HCT116 (cell line): ENCODE data around the gene KRTAP10-8. TPM values are rescaled to one million over a fixed set of nuclear protein-coding genes. Genes with fewer than 3 reads are reported as not detected.

ENCODE experiments used
- ATAC-seq: fragments of 200-7000 bp; cut with Tn5 transposase; 2 replicates; pipeline ENCODE4 v1.9.1; 2020; ENCODE audit warnings: mild to moderate bottlenecking, moderate library complexity
- BruUV-seq: library from RNA; stranded (reverse); fragments of 400-500 nt; replicated peaks from 2 replicates; lab custom pipeline; 2021; lab: Mats Ljungman, UMichigan
- CTCF ChIA-PET: fragments of 300-600 bp; sonication (Branson Sonifier 250); formaldehyde crosslinking; loops from one replicate; lab custom pipeline; 2021; ENCODE audit warnings: antibody characterized with exemption; lab: Charles Lee
- POLR2A ChIA-PET: fragments of 300-600, 350-600 bp; sonication (Branson Sonifier 250); formaldehyde crosslinking; loops from one replicate; lab custom pipeline; 2021; ENCODE audit warnings: antibody characterized with exemption; lab: Charles Lee
- RAD21 ChIA-PET, 2 experiments: fragments of 300-600 bp; sonication (Branson Sonifier 250); formaldehyde crosslinking; loops; one replicate each; lab custom pipeline; 2023; ENCODE audit warnings: low total read pairs in 2 of 2; ENCODE audit not compliant: uncharacterized antibody in 2 of 2, unreplicated experiment in 2 of 2, low non-redundant PET in 1 of 2; lab: Charles Lee
- DNase-seq: peaks from one replicate; pipeline ENCODE4 v3.0.0-alpha.2; 2010; ENCODE audit warnings: low read depth, low spot score
- H2AFZ ChIP-seq: fragments of 200-600 bp; shearing (Covaris generic), sonication (generic); 2 replicates; pipeline ENCODE4 v1.6.1; 2017; ENCODE audit warnings: low read depth, mixed run types, mixed read lengths, antibody characterized with exemption, low read length; ENCODE audit not compliant: poor library complexity, severe bottlenecking
- H3K27ac ChIP-seq: 2 replicates; pipeline ENCODE4 v1.5.1; 2012; ENCODE audit warnings: low read depth, low read length
- H3K27me3 ChIP-seq: fragments of 200-600 bp; sonication (generic); 2 replicates; pipeline ENCODE4 v1.6.1; 2016; ENCODE audit warnings: mixed run types, low read length, mixed read lengths; ENCODE audit not compliant: insufficient read depth
- H3K36me3 ChIP-seq, 2 experiments: fragments of 200-500 bp in 1 of 2; fragments of 200-600 bp in 1 of 2; sonication (Bioruptor generic) in 1 of 2; sonication (generic) in 1 of 2; 2 replicates each; pipeline versions ENCODE4 v1.5.1 to v1.6.1; 2014 to 2016; ENCODE audit warnings: low read length in 2 of 2, inconsistent platforms in 1 of 2, mixed read lengths in 1 of 2, mixed run types in 1 of 2; ENCODE audit not compliant: insufficient read depth in 2 of 2, control insufficient read depth in 1 of 2
- H3K4me1 ChIP-seq, 2 experiments: fragments of 200-600 bp in 1 of 2; sonication (generic) in 1 of 2; 2 replicates each; pipeline versions ENCODE4 v1.5.1 to v1.6.1; 2012 to 2017; ENCODE audit warnings: low read length in 2 of 2, inconsistent platforms in 1 of 2, mild to moderate bottlenecking in 1 of 2, mixed read lengths in 1 of 2, mixed run types in 1 of 2, moderate library complexity in 1 of 2; ENCODE audit not compliant: insufficient read depth in 2 of 2, control insufficient read depth in 1 of 2
- H3K4me2 ChIP-seq: fragments of 200-600 bp; sonication (generic); 2 replicates; pipeline ENCODE4 v1.6.1; 2017; ENCODE audit warnings: mixed run types, low read length, mixed read lengths
- H3K4me3 ChIP-seq, 2 experiments: fragments of 200-600 bp in 1 of 2; sonication (generic) in 1 of 2; replicated peaks in 1 of 2; 2 replicates each; pipeline ENCODE4 v1.5.1; 2011 to 2016; ENCODE audit warnings: low read length in 2 of 2, control low read depth in 1 of 2, low read depth in 1 of 2, mild to moderate bottlenecking in 1 of 2, mixed read lengths in 1 of 2, mixed run types in 1 of 2
- H3K79me2 ChIP-seq: fragments of 200-600 bp; sonication (generic); 2 replicates; pipeline ENCODE4 v1.6.1; 2017; ENCODE audit warnings: mild to moderate bottlenecking, mixed run types, low read length, moderate library complexity, mixed read lengths; ENCODE audit not compliant: insufficient read depth
- H3K9ac ChIP-seq: fragments of 200-600 bp; sonication (generic); 2 replicates; pipeline ENCODE4 v1.6.1; 2016; ENCODE audit warnings: low read length, mixed read lengths
- H3K9me2 ChIP-seq: fragments of 200-600 bp; sonication (generic), shearing (Covaris generic); 2 replicates; pipeline ENCODE4 v1.6.1; 2017; ENCODE audit warnings: mixed run types, mild to moderate bottlenecking, moderate library complexity; ENCODE audit not compliant: insufficient read depth
- H3K9me3 ChIP-seq, 2 experiments: fragments of 200-500 bp in 1 of 2; fragments of 200-600 bp in 1 of 2; sonication (Bioruptor generic) in 1 of 2; sonication (generic) in 1 of 2; 2 replicates each; pipeline ENCODE4 v1.6.1; 2014 to 2017; ENCODE audit warnings: low read length in 2 of 2, mixed read lengths in 2 of 2, inconsistent platforms in 1 of 2, low read depth in 1 of 2, mild to moderate bottlenecking in 1 of 2, mixed run types in 1 of 2, moderate library complexity in 1 of 2; ENCODE audit not compliant: control insufficient read depth in 1 of 2, insufficient read depth in 1 of 2
- H4K20me1 ChIP-seq: fragments of 200-600 bp; sonication (generic), shearing (Covaris generic); 2 replicates; pipeline ENCODE4 v1.6.1; 2017; ENCODE audit warnings: mixed run types, mild to moderate bottlenecking, moderate library complexity; ENCODE audit not compliant: insufficient read depth
- CBX3 ChIP-seq: IDR thresholded peaks from 2 replicates; pipeline ENCODE4 v1.6.1; 2012; ENCODE audit warnings: low read depth
- CEBPB ChIP-seq: IDR thresholded peaks from 2 replicates; pipeline ENCODE4 v1.6.1; 2012; ENCODE audit warnings: low read depth
- ELF1 ChIP-seq: IDR thresholded peaks from 2 replicates; pipeline ENCODE4 v1.6.1; 2012; ENCODE audit warnings: low read depth, borderline replicate concordance
- EZH2 ChIP-seq: fragments of 200-600 bp; sonication (generic); IDR thresholded peaks from 2 replicates; pipeline ENCODE4 v1.6.1; 2017; ENCODE audit warnings: antibody characterized with exemption, mixed run types
- EZH2phosphoT487 ChIP-seq: fragments of 200-600 bp; IDR thresholded peaks from 2 replicates; pipeline ENCODE4 v1.6.1; 2018; ENCODE audit warnings: antibody characterized with exemption, borderline replicate concordance
- FOSL1 ChIP-seq: IDR thresholded peaks from 2 replicates; pipeline ENCODE4 v1.6.1; 2012; ENCODE audit warnings: low read depth
- RAD21 ChIP-seq: IDR thresholded peaks from 2 replicates; pipeline ENCODE4 v1.6.1; 2012; ENCODE audit warnings: low read depth, mild to moderate bottlenecking
- SIN3A ChIP-seq: IDR thresholded peaks from 2 replicates; pipeline ENCODE4 v1.6.1; 2012; ENCODE audit warnings: low read depth
- SP1 ChIP-seq: IDR thresholded peaks from 2 replicates; pipeline ENCODE4 v1.6.1; 2012; ENCODE audit warnings: low read depth
- SRF ChIP-seq: IDR thresholded peaks from 2 replicates; pipeline ENCODE4 v1.6.1; 2012; ENCODE audit warnings: low read depth
- TCF7L2 ChIP-seq: IDR thresholded peaks from 2 replicates; pipeline ENCODE4 v1.7.0; 2011; ENCODE audit warnings: borderline replicate concordance, inconsistent platforms; ENCODE audit not compliant: insufficient read depth, insufficient read length; ENCODE audit errors: extremely low read depth
- YY1 ChIP-seq: IDR thresholded peaks from 2 replicates; pipeline ENCODE4 v1.6.1; 2011; ENCODE audit warnings: low read length, low read depth, moderate library complexity, mild to moderate bottlenecking; ENCODE audit not compliant: insufficient replicate concordance; ENCODE audit errors: extremely low read depth
- ZFX ChIP-seq: fragments of 450-650 bp; IDR thresholded peaks from 2 replicates; pipeline ENCODE4 v1.6.1; 2017
- ZNF274 ChIP-seq: fragments of 200-500 bp; sonication (Bioruptor generic); IDR thresholded peaks from 2 replicates; pipeline ENCODE4 v1.6.1; 2014; ENCODE audit warnings: mild to moderate bottlenecking, low read depth, low read length, inconsistent platforms
- intact Hi-C: fragments of 100-400 bp; cut with micrococcal nuclease; formaldehyde crosslinking; loops from 2 replicates; pipeline ENCODE4 v1.10.0; 2022
- total RNA-seq: library from RNA; stranded (reverse); gene quantifications from one replicate; pipeline ENCODE4 v1.2.1, GENCODE V29; 2021; ENCODE audit not compliant: unreplicated experiment
- TF ChIP-seq, protein P1 (sequence below): IDR thresholded peaks from 2 replicates; pipeline ENCODE4 v1.6.1; 2011; ENCODE audit warnings: mild to moderate bottlenecking, low read length, moderate library complexity; ENCODE audit not compliant: insufficient replicate concordance; ENCODE audit errors: extremely low read depth
- TF ChIP-seq, protein P2 (sequence below): IDR thresholded peaks from 2 replicates; pipeline ENCODE4 v1.6.1; 2012
- TF ChIP-seq, protein P3 (sequence below): IDR thresholded peaks from 2 replicates; pipeline ENCODE4 v1.6.1; 2012

Gene KRTAP10-8
- total RNA-seq, 1 experiment from 2014 or later = not detected

DNA sequence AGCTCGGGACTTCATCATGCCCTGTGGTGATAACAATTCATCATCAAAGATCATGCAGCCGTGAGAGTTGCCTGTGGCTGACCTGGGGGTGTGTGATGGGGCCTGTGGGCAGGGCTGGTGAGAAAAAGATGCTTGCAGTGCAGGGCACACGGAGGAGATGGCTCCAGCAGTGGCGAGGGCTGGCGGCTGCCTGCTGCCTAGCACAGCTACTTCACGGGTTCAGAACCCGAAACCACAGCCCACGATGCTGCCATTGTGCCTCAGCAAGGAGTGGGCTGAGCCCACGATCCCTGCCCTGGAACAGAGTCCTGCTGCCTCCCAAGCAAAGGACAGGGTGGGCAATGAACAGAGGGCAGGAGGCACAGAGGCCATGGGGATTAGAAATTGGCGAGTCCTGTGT, 14.4 kb downstream of the KRTAP10-8 start:
- no peak for DNase-seq
- H3K4me3 ChIP-seq = no peak overlapping the region
- no peaks in the 10 kb centered on the region for H4K20me1 ChIP-seq
- TF ChIP-seq ZFX (no peak), CEBPB (no peak), SP1 (no peak), RAD21 (no peak), EZH2 (no peak), SIN3A (no peak)
- TF ChIP-seq, protein P1, sequence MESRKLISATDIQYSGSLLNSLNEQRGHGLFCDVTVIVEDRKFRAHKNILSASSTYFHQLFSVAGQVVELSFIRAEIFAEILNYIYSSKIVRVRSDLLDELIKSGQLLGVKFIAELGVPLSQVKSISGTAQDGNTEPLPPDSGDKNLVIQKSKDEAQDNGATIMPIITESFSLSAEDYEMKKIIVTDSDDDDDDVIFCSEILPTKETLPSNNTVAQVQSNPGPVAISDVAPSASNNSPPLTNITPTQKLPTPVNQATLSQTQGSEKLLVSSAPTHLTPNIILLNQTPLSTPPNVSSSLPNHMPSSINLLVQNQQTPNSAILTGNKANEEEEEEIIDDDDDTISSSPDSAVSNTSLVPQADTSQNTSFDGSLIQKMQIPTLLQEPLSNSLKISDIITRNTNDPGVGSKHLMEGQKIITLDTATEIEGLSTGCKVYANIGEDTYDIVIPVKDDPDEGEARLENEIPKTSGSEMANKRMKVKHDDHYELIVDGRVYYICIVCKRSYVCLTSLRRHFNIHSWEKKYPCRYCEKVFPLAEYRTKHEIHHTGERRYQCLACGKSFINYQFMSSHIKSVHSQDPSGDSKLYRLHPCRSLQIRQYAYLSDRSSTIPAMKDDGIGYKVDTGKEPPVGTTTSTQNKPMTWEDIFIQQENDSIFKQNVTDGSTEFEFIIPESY = no peak
- H3K9me2 ChIP-seq = no peaks in the 10 kb centered on the region
- H3K4me2 ChIP-seq = no peak overlapping the region
- BruUV-seq = no TSS peak
- no peak overlapping the region for H3K9ac ChIP-seq
- H3K27ac ChIP-seq = no peak overlapping the region
- no peaks in the 10 kb centered on the region for H3K36me3 ChIP-seq
- intact Hi-C loops = no loop called here
- no peak overlapping the region for H2AFZ ChIP-seq
- CTCF ChIA-PET = no interaction called here
- POLR2A ChIA-PET = no interaction called here
- no peaks in the 10 kb centered on the region for H3K4me1 ChIP-seq
- H3K27me3 ChIP-seq = no peaks in the 10 kb centered on the region
- peaks cover 10 to 29% of the 10 kb centered on the region in 2 experiments; a peak in 3 of 4 replicates for H3K9me3 ChIP-seq
- RAD21 ChIA-PET = no interaction called here
- H3K79me2 ChIP-seq = no peaks in the 10 kb centered on the region
- no peak for ATAC-seq

- no peaks in the 10 kb centered on the region for H3K36me3 ChIP-seq
- ChIA-PET POLR2A (no interaction called here), CTCF (no interaction called here), RAD21 (no interaction called here)
- no TSS peak for BruUV-seq
- no peak within 1 kb of the TSS for H3K4me2 ChIP-seq
- H3K9me3 ChIP-seq = peaks cover 10 to 25% of the 10 kb centered on the region in 2 experiments; a peak in 3 of 4 replicates
- no peaks in the 10 kb centered on the region for H4K20me1 ChIP-seq
- no peak within 1 kb of the TSS for H3K9ac ChIP-seq
- ATAC-seq (no peak), DNase-seq (no peak)
- no peaks in the 10 kb centered on the region for H3K4me1 ChIP-seq
- no peaks in the 10 kb centered on the region for H3K27me3 ChIP-seq
- intact Hi-C loops = no loop called here
- H3K9me2 ChIP-seq = no peaks in the 10 kb centered on the region
- H2AFZ ChIP-seq = no peak within 1 kb of the TSS
- TF ChIP-seq FOSL1 (no peak), RAD21 (no peak), EZH2phosphoT487 (no peak), ZNF274 (no peak), YY1 (no peak), ELF1 (no peak), SRF (no peak), TCF7L2 (no peak), CBX3 (no peak)
- TF ChIP-seq, protein P2, sequence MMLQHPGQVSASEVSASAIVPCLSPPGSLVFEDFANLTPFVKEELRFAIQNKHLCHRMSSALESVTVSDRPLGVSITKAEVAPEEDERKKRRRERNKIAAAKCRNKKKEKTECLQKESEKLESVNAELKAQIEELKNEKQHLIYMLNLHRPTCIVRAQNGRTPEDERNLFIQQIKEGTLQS = no peak
- TF ChIP-seq, protein P3, sequence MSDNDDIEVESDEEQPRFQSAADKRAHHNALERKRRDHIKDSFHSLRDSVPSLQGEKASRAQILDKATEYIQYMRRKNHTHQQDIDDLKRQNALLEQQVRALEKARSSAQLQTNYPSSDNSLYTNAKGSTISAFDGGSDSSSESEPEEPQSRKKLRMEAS = no peak
- no peak within 1 kb of the TSS for H3K4me3 ChIP-seq
- H3K27ac ChIP-seq = no peak within 1 kb of the TSS
- no peaks in the 10 kb centered on the region for H3K79me2 ChIP-seq
Measured at GRCh38 chr21:44626673-44627143, 14.8 kb downstream of the KRTAP10-8 start, which contains the start of gene KRTAP10-9. TSS of gene KRTAP10-9 (plus strand) at chr21:44627093. CDS start at chr21:44627172, 79 bp downstream.
